GM18505 (cell line): ENCODE data around the gene GRID2.

Experiments
- ATAC-seq: cut with Tn5 transposase; IDR thresholded peaks from one replicate; pipeline ENCODE4 v1.9.1; 2021; ENCODE audit not compliant: unreplicated experiment
- POLR2A ChIP-seq: IDR thresholded peaks from 4 replicates; pipeline ENCODE4 v1.6.1; 2011; ENCODE audit warnings: borderline replicate concordance; ENCODE audit not compliant: insufficient read depth, insufficient read length; ENCODE audit errors: extremely low read depth

The GRID2 gene

DNA sequence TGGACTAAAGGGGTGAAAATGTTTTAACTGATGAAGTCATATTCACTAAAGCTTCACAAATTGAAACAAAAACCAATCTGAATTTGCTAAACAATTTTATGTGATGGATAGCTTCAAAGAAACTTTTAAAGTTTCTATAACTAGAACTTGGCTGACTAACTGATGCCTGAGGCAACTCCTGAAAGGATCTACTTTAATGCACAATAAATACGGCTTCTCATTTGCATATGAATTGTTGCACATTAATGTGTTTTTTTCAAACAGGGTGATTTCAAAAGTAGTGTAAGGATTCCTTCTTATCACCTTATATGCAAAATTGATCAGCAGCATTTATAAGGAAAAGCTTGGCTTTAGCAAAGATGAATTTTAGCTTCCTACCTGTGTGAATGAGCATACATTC is 1466.4 kb downstream of the GRID2 start:
- no peak for TF ChIP-seq POLR2A
- ATAC-seq = no peak

- no peak for TF ChIP-seq POLR2A
- ATAC-seq = no peak
Observed at GRCh38 chr4:93771640-93772411, 1468.1 kb downstream of the GRID2 start.

DNA sequence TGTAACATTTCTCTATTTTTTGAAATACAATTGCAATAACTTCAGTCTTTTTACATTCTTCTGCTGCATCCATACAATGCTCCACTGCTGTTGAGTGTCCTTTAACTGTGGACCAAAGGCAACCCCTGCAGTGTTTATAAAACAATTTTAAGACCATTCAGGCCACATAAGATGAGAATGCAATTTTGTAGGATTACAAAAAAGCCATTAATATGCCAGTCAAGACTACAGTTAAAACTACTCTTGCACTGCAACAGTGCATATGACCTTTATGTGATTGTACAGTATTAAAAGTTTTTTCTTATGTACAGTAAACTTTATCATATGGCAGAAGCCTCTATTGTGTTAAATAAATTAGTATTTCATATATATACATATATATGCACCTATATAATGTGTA is 1469.1 kb downstream of the GRID2 start:
- TF ChIP-seq POLR2A = no peak
- ATAC-seq = no peak

DNA sequence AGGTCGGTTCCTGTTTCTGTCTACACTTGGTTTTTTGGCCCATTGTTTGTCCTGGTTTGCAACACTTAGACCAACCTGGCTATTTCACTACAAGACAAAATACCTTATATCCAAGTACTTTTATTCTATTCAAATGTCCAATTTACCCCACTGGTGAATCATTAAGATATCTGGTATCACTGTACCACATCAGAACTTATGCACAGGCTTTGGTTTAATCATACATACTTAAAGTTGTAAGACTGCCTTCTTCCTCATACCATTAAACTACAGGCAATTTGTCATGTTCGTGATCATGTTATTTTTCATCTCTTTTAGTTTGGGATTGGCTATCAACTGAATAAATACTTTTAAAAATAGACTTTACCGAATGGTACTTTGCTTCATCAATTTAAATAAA is 1471.8 kb downstream of the GRID2 start:
- TF ChIP-seq POLR2A = no peak
- no peak for ATAC-seq

DNA sequence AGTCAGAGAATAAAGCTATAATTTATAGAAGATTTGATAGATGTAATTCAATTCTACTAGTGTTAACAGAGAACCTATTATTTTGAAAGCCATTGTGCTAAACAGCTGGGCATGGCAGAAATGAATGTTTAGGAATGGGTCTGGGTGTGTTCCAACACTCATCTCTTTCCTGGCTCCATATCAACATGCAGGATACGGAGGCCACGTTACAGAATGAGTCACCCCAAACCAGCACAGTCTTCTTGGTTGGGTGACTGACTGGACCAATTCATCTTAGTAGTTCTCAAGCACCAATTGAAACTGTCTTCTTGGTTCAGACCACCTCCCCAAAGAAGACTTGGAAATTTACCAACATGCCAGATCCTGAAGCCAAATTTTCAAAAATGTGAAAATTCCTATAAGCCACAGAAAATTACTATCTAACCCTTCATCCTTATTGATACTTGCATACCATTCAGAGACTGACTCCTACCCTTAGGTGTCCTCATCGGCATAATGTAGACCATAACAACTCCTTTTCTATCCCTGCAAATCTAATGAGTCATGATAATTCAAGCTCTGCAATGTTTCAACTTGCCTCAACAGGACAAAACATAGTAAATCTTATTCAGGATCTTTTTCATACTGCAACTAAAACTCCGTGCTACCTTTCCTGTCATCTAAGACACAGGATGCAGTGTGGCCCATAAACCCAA is 1472.8 kb downstream of the GRID2 start:
- ATAC-seq = no peak
- TF ChIP-seq POLR2A = no peak

- no peak for ATAC-seq
- no peak for TF ChIP-seq POLR2A
Observed at GRCh38 chr4:93777081-93777460, 1473.3 kb downstream of the GRID2 start.

DNA sequence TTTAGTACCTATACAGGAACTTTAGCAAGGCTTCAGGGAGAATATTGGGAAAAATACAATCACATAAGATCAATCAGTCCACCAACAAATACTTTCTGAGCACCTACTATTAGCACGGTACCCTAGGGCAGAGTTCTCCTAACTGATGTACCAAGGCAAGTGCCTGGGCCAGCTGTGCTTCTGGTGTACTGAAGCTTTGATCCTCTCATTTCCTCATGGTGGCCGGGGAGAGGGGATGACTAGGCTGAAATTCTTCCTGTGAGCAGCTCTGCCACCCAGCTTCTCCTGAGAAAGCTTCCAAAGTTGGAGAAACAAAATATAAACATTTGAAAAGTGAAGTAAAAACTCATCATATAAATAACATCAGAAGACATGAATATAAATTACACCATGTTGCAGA is 1475.5 kb downstream of the GRID2 start:
- ATAC-seq = no peak
- no peak for TF ChIP-seq POLR2A

DNA sequence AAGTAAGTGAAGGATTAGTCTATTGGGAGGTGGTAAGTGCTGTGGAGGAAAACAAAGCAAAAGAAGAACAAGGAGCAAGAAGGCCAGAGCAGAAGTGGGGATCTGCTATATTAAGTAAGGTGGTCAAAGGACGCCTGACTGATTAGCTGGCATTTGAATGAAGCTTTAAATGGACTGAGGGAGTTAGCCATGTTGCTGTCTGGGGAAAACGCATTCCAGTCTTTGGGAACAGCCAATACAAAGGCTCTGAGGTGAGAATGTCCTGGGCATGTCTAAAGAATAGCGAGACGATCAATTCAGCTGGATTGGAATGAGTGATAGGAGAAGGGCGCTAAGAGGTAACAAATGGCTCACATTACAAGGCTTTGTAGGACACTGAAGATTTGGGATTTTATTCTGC is 1476.3 kb downstream of the GRID2 start:
- TF ChIP-seq POLR2A = no peak
- ATAC-seq = no peak

- TF ChIP-seq POLR2A = no peak
- no peak for ATAC-seq
Observed at GRCh38 chr4:93781198-93781597, 1477.4 kb downstream of the GRID2 start.

DNA sequence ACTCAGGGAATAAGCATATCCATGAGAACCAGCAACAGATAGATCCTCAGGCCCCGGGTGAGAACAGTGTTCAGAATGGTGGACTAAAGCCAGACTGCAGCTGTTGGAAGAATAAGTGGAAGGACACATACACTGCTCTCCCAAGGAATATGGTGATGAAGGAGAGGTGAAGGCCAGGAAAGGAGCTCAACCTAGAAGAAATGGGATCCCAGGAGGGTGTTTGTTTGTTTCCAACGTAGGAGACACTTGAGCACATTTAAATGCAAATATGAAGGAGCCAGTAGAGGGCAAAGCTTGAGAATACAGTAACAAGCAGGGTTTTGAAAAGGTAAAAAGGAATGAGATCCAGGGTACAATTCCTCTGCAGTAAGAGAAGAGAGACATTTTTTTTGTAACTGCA is 1482.4 kb downstream of the GRID2 start:
- no peak for ATAC-seq
- TF ChIP-seq POLR2A = no peak

- TF ChIP-seq POLR2A = no peak
Observed at GRCh38 chr4:93788712-93789111, 1484.9 kb downstream of the GRID2 start.

DNA sequence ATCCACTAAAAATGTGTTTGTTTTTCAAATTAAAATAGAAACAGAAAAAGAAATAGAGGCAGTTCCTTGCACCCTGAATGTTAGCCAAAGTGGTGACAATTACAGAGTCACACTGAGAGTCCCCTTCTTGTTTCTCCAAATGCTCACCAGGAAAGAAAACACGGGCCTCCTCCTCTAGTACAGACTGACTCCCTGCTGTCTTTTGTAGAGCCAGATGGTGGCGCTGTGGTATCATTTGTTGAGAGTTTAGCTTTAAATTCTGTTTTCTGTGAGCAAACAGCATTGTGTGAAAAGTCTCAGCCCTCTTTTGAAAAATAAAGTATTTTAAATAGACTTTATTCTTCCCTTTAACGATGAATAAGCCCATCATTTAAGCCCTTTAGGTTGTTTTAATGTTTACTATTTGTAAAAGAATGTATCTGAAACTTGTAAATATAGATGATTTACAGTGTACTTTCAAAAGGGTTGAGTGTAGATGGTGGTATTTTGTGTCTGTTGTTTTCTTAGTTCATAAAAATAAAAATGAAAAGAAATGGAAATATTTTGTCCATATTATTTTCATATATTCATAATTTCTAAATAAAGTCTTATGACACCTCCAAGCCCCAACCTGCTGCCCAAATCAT is 1487.9 kb downstream of the GRID2 start:
- ATAC-seq = peak; percentile 81

More at GRCh38 chr4:93788712-93789111, 1484.9 kb downstream of the GRID2 start:
- ATAC-seq = no peak

GRCh38 chr4:93802045-93802444 is 1498.3 kb downstream of the GRID2 start:
- no peak for TF ChIP-seq POLR2A
- ATAC-seq = no peak

More for the DNA sequence above, 1487.9 kb downstream of the GRID2 start:
- no peak for TF ChIP-seq POLR2A

- ATAC-seq = no peak
- no peak for TF ChIP-seq POLR2A
Observed at GRCh38 chr4:93809773-93810172, 1506.0 kb downstream of the GRID2 start.

GRCh38 chr4:93810340-93810992 is 1506.7 kb downstream of the GRID2 start:
- TF ChIP-seq POLR2A = no peak
- no peak for ATAC-seq
